Ovary (tissue), 3 donors: Measurements from ENCODE around the gene IRF3.

ENCODE experiments used
- CTCF ChIP-seq, 3 donors: fragments of 450-650 bp in 2 of 3; fragments of 200-600 bp in 1 of 3; IDR thresholded peaks; one replicate each; pipeline versions ENCODE4 v1.5.1 to v1.8.0; 2016 to 2022; ENCODE audit warnings: antibody characterized with exemption in 3 of 3, mild to moderate bottlenecking in 1 of 3
- POLR2A ChIP-seq: fragments of 450-650 bp; IDR thresholded peaks from one replicate; pipeline ENCODE4 v1.6.1; 2017; ENCODE audit warnings: antibody characterized with exemption, mild to moderate bottlenecking, moderate library complexity
- donor health status: DM: no; HTN: no; CAD: no.

GRCh38 chr19:49688531-49689132 lies 23.0 kb upstream of the IRF3 start:
- TF ChIP-seq POLR2A (no peak), CTCF (IDR thresholded peaks at IDR 0.05) (no peak)
